ENCODE results near the gene FOXP1.

Gene FOXP1

DNA sequence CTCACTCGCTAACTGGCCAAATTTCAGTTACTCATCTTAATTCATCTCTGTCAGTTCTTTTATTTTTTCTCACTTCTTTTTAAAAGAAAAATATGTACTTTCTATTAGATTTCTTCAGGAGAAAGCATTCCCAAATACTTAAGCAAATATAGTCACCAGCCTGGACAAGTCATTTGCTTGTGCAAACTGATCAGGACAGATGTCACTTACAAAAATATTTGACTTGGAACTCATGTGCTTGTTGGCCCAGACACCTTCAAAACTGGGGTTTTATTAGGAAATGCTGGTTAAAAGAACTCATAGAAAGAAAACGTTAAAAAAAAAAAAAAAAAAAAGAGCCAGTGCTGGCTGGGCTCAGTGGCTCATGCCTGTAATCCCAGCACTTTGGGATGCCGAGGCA is 31.3 kb upstream of the FOXP1 start:
- Histone ChIP-seq H4K12ac (ENCODE audit: low read depth, low read length) (no peak overlapping the region), H2AK5ac (ENCODE audit: low read length) (no peak overlapping the region), H2BK5ac (ENCODE audit: low read depth, low read length, poor library complexity) (no peak overlapping the region), H3K4me1 (ENCODE audit: control insufficient read depth in 1 of 2, insufficient read depth in 2 of 2, low read length in 2 of 2) (no peaks in the 10 kb centered on the region), H4K91ac (ENCODE audit: low read depth, low read length) (no peak overlapping the region), H3K9me3 (ENCODE audit: insufficient read depth, low read depth, low read length) (peaks cover 1% of the 10 kb centered on the region), H2BK12ac (ENCODE audit: low read length) (no peak overlapping the region), H3K4me3 (ENCODE audit: low read depth, low read length) (no peak overlapping the region), H3K27me3 (ENCODE audit: insufficient read depth, low read length) (no peaks in the 10 kb centered on the region), H3K79me2 (ENCODE audit: control insufficient read depth, insufficient read depth, low read length, poor library complexity) (no peaks in the 10 kb centered on the region), H3K79me1 (ENCODE audit: low read length) (no peaks in the 10 kb centered on the region), H4K8ac (ENCODE audit: low read depth, low read length) (no peak overlapping the region), H3K4ac (ENCODE audit: low read depth, low read length) (no peak overlapping the region), H3K18ac (ENCODE audit: low read length) (no peak overlapping the region), H3K36me3 (ENCODE audit: control insufficient read depth in 1 of 2, insufficient read depth in 2 of 2, low read length in 2 of 2) (no peaks in the 10 kb centered on the region), H3K9ac (ENCODE audit: low read length) (no peak overlapping the region), H2AFZ (ENCODE audit: insufficient read depth, low read length, poor library complexity) (no peak overlapping the region), H3K14ac (ENCODE audit: low read length) (no peak overlapping the region), H3K23ac (ENCODE audit: low read length) (no peak overlapping the region), H3K27ac (ENCODE audit: low read depth, low read length) (no peak overlapping the region), H3K4me2 (ENCODE audit: low read length) (no peak overlapping the region), H2BK120ac (ENCODE audit: insufficient read depth, low read length, poor library complexity) (no peak overlapping the region)
- DNase-seq: no peak
- no CpG with 5 or more reads among the region's 3 CpGs for WGBS (ENCODE audit: extremely low coverage, insufficient coverage, insufficient read length)

DNA sequence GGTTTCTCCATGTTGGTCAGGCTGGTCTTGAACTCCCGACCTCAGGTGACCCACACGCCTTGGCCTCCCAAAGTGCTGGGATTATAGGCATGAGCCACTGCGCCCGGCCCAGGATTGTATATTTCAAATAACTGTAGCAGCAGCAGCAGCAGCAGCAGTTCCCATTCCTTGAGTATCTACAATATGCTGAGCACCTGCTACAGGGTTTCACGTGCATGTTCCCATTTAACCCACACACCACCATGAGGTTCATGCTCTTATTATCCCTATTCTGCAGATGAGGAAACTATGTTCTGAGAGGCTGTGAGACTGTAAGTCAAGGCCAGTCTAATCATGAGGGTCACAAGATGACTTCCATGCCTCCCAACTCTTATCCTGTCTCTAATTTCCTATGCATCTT is 30.9 kb upstream of the FOXP1 start:
- Histone ChIP-seq H3K4me3 (ENCODE audit: low read depth, low read length) (no peak overlapping the region), H3K36me3 (ENCODE audit: control insufficient read depth in 1 of 2, insufficient read depth in 2 of 2, low read length in 2 of 2) (no peaks in the 10 kb centered on the region), H4K91ac (ENCODE audit: low read depth, low read length) (no peak overlapping the region), H3K4me2 (ENCODE audit: low read length) (no peak overlapping the region), H3K18ac (ENCODE audit: low read length) (no peak overlapping the region), H3K23ac (ENCODE audit: low read length) (no peak overlapping the region), H4K8ac (ENCODE audit: low read depth, low read length) (no peak overlapping the region), H3K9ac (ENCODE audit: low read length) (no peak overlapping the region), H2AFZ (ENCODE audit: insufficient read depth, low read length, poor library complexity) (no peak overlapping the region), H2BK12ac (ENCODE audit: low read length) (no peak overlapping the region), H3K79me2 (ENCODE audit: control insufficient read depth, insufficient read depth, low read length, poor library complexity) (no peaks in the 10 kb centered on the region), H2BK120ac (ENCODE audit: insufficient read depth, low read length, poor library complexity) (no peak overlapping the region), H3K79me1 (ENCODE audit: low read length) (no peaks in the 10 kb centered on the region), H3K4ac (ENCODE audit: low read depth, low read length) (no peak overlapping the region), H2AK5ac (ENCODE audit: low read length) (no peak overlapping the region), H3K14ac (ENCODE audit: low read length) (no peak overlapping the region), H2BK5ac (ENCODE audit: low read depth, low read length, poor library complexity) (no peak overlapping the region), H3K4me1 (ENCODE audit: control insufficient read depth in 1 of 2, insufficient read depth in 2 of 2, low read length in 2 of 2) (no peaks in the 10 kb centered on the region), H3K27me3 (ENCODE audit: insufficient read depth, low read length) (no peaks in the 10 kb centered on the region), H3K9me3 (ENCODE audit: insufficient read depth, low read depth, low read length) (peaks cover 1% of the 10 kb centered on the region), H4K12ac (ENCODE audit: low read depth, low read length) (no peak overlapping the region), H3K27ac (ENCODE audit: low read depth, low read length) (no peak overlapping the region)
- WGBS (ENCODE audit: extremely low coverage, insufficient coverage, insufficient read length): no CpG with 5 or more reads among the region's 5 CpGs
- no peak for DNase-seq

DNA sequence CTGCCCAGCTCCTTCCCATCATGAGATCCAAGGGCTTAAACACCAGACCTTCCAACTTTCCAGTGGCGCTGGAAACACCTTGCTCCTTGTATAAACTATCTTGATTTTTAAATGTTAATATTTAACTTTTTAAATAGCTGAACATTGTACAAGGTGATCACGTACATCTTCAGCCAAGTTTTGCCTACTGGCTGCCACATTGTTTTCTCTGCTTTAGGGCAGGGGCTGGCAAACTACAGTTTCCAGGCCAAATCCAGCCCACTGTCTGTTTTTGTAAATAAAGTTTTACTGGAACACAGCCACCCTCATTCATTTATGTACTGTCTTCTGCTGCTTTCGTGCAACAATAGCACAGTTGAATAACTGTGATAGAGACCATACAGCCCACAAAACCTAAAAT is 27.6 kb upstream of the FOXP1 start:
- no CpG with 5 or more reads among the region's 3 CpGs for WGBS (ENCODE audit: extremely low coverage, insufficient coverage, insufficient read length)
- no peak overlapping the region for H2AFZ ChIP-seq (ENCODE audit: insufficient read depth, low read length, poor library complexity)

DNA sequence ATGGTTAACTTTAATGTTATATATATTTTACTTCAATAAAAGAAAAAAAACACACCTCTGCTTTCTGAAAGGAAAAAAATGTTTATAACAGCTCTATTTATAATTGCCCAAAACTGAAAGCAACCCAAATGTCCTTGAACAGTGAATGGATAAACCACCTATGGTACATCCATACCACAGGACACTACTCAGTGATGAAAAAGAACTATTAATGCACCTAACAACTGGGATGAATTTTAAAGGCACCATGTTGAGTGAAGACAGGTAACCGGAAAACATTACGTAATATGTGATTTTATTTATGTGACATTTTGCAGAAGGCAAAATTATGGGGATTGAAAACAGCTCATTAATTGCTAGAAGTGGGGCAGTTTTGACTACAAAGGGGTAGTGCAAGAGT is 23.8 kb upstream of the FOXP1 start:
- no peaks in the 10 kb centered on the region for H3K79me2 ChIP-seq (ENCODE audit: control insufficient read depth, insufficient read depth, low read length, poor library complexity)
- no peak overlapping the region for H2BK120ac ChIP-seq (ENCODE audit: insufficient read depth, low read length, poor library complexity)
- H2BK12ac ChIP-seq (ENCODE audit: low read length): no peak overlapping the region
- no peak overlapping the region for H4K12ac ChIP-seq (ENCODE audit: low read depth, low read length)
- no peak overlapping the region for H3K4me3 ChIP-seq (ENCODE audit: low read depth, low read length)
- no peaks in the 10 kb centered on the region for H3K4me1 ChIP-seq (ENCODE audit: control insufficient read depth in 1 of 2, insufficient read depth in 2 of 2, low read length in 2 of 2)
- H3K36me3 ChIP-seq (ENCODE audit: control insufficient read depth in 1 of 2, insufficient read depth in 2 of 2, low read length in 2 of 2): no peaks in the 10 kb centered on the region
- H3K18ac ChIP-seq (ENCODE audit: low read length): no peak overlapping the region
- H3K4ac ChIP-seq (ENCODE audit: low read depth, low read length): no peak overlapping the region
- H3K9ac ChIP-seq (ENCODE audit: low read length): no peak overlapping the region
- H3K27ac ChIP-seq (ENCODE audit: low read depth, low read length): no peak overlapping the region
- no peak overlapping the region for H2AFZ ChIP-seq (ENCODE audit: insufficient read depth, low read length, poor library complexity)
- no peak overlapping the region for H2BK5ac ChIP-seq (ENCODE audit: low read depth, low read length, poor library complexity)
- H3K27me3 ChIP-seq (ENCODE audit: insufficient read depth, low read length): no peaks in the 10 kb centered on the region
- H4K8ac ChIP-seq (ENCODE audit: low read depth, low read length): no peak overlapping the region
- H3K14ac ChIP-seq (ENCODE audit: low read length): no peak overlapping the region
- H3K9me3 ChIP-seq (ENCODE audit: insufficient read depth, low read depth, low read length): peaks cover 1% of the 10 kb centered on the region
- no peak overlapping the region for H3K23ac ChIP-seq (ENCODE audit: low read length)
- no peak for DNase-seq
- H4K91ac ChIP-seq (ENCODE audit: low read depth, low read length): no peak overlapping the region
- no peaks in the 10 kb centered on the region for H3K79me1 ChIP-seq (ENCODE audit: low read length)
- no peak overlapping the region for H3K4me2 ChIP-seq (ENCODE audit: low read length)
- H2AK5ac ChIP-seq (ENCODE audit: low read length): no peak overlapping the region
- no CpG with 5 or more reads among the region's 2 CpGs for WGBS (ENCODE audit: extremely low coverage, insufficient coverage, insufficient read length)

More for the DNA sequence above, 27.6 kb upstream of the FOXP1 start:
- Histone ChIP-seq H3K4me3 (ENCODE audit: low read depth, low read length) (no peak overlapping the region), H3K9me3 (ENCODE audit: insufficient read depth, low read depth, low read length) (peaks cover 1% of the 10 kb centered on the region), H4K12ac (ENCODE audit: low read depth, low read length) (no peak overlapping the region), H3K18ac (ENCODE audit: low read length) (no peak overlapping the region), H3K36me3 (ENCODE audit: control insufficient read depth in 1 of 2, insufficient read depth in 2 of 2, low read length in 2 of 2) (no peaks in the 10 kb centered on the region), H3K79me2 (ENCODE audit: control insufficient read depth, insufficient read depth, low read length, poor library complexity) (no peaks in the 10 kb centered on the region), H3K9ac (ENCODE audit: low read length) (no peak overlapping the region), H3K4me1 (ENCODE audit: control insufficient read depth in 1 of 2, insufficient read depth in 2 of 2, low read length in 2 of 2) (no peaks in the 10 kb centered on the region), H2AK5ac (ENCODE audit: low read length) (no peak overlapping the region), H4K91ac (ENCODE audit: low read depth, low read length) (no peak overlapping the region), H3K4ac (ENCODE audit: low read depth, low read length) (no peak overlapping the region), H2BK12ac (ENCODE audit: low read length) (no peak overlapping the region), H3K4me2 (ENCODE audit: low read length) (no peak overlapping the region), H4K8ac (ENCODE audit: low read depth, low read length) (no peak overlapping the region), H2BK5ac (ENCODE audit: low read depth, low read length, poor library complexity) (no peak overlapping the region), H3K14ac (ENCODE audit: low read length) (no peak overlapping the region), H3K79me1 (ENCODE audit: low read length) (no peaks in the 10 kb centered on the region), H3K27ac (ENCODE audit: low read depth, low read length) (no peak overlapping the region), H3K23ac (ENCODE audit: low read length) (no peak overlapping the region), H3K27me3 (ENCODE audit: insufficient read depth, low read length) (no peaks in the 10 kb centered on the region), H2BK120ac (ENCODE audit: insufficient read depth, low read length, poor library complexity) (no peak overlapping the region)
- no peak for DNase-seq

Measured in trophoblast cell (in vitro differentiated cells and primary cell).